Peyer's patch (tissue), 4 donors: Measurements from ENCODE around the gene CEP350. TPM values are rescaled to one million over a fixed set of nuclear protein-coding genes. Genes with fewer than 3 reads are reported as not detected.

Source experiments
- DNase-seq, 3 donors: peaks; one replicate each; pipeline ENCODE4 v3.0.0-alpha.2; 2017 to 2019
- H3K27ac ChIP-seq, 4 donors: fragments of 200-600 bp; sonication (generic); one replicate each; pipeline ENCODE4 v1.5.1; 2016 to 2019
- H3K27me3 ChIP-seq, 2 donors: fragments of 200-600 bp; sonication (generic); one replicate each; pipeline ENCODE4 v1.5.1; 2019
- H3K36me3 ChIP-seq, 3 donors: fragments of 200-600 bp; sonication (generic); one replicate each; pipeline ENCODE4 v1.5.1; 2016 to 2019
- H3K4me1 ChIP-seq, 4 donors: fragments of 200-600 bp; sonication (generic); one replicate each; pipeline ENCODE4 v1.5.1; 2016 to 2019
- H3K4me3 ChIP-seq, 4 donors: fragments of 200-600 bp; sonication (generic); 1 replicate in 3 of 4; 2 replicates in 1 of 4; pipeline ENCODE4 v1.5.1; 2016 to 2019; ENCODE audit warnings: mild to moderate bottlenecking in 1 of 4
- H3K9me3 ChIP-seq, 4 donors: fragments of 200-600 bp; sonication (generic); one replicate each; pipeline ENCODE4 v1.5.1; 2016 to 2019; ENCODE audit warnings: mild to moderate bottlenecking in 1 of 4
- CTCF ChIP-seq, 6 experiments: fragments of 450-650 bp in 4 of 6; fragments of 200-600 bp in 2 of 6; sonication (generic) in 1 of 6; IDR thresholded peaks; one replicate each; pipeline ENCODE4 v1.5.1; 2017 to 2019; ENCODE audit warnings: antibody characterized with exemption in 6 of 6, mild to moderate bottlenecking in 3 of 6, moderate library complexity in 1 of 6
- POLR2A ChIP-seq, 2 donors: fragments of 450-650 bp; IDR thresholded peaks; one replicate each; pipeline ENCODE4 v1.5.1; 2017; ENCODE audit warnings: antibody characterized with exemption in 2 of 2, mild to moderate bottlenecking in 2 of 2, moderate library complexity in 2 of 2
- total RNA-seq, 4 donors: library from RNA; depleted of rRNA; stranded (reverse); fragments of >200 nt; gene quantifications; one replicate each; pipeline ENCODE4 v1.1.0, GENCODE V29; 2016

The CEP350 gene
- total RNA-seq, 4 donors from 2014 or later, result 86.0 to 196 (median 87.8) TPM

GRCh38 chr1:179971563-179972496 lies 17.2 kb downstream of the CEP350 start:
- TF ChIP-seq POLR2A (IDR thresholded peaks at IDR 0.05) (no peak), CTCF (IDR thresholded peaks at IDR 0.05) (no peak)
- DNase-seq, result no peak
- Histone ChIP-seq H3K36me3 (no peaks in the 10 kb centered on the region), H3K4me3 (no peak overlapping the region), H3K4me1 (peaks cover 0 to 10% (median 2%) of the 10 kb centered on the region in 4 donors), H3K9me3 (no peaks in the 10 kb centered on the region), H3K27me3 (no peaks in the 10 kb centered on the region), H3K27ac (no peak overlapping the region)

GRCh38 chr1:179973198-179974110 lies 18.8 kb downstream of the CEP350 start:
- H3K4me1 ChIP-seq, result peaks cover 0 to 15% (median 2%) of the 10 kb centered on the region in 4 donors
- TF ChIP-seq CTCF (IDR thresholded peaks at IDR 0.05) (no peak), POLR2A (IDR thresholded peaks at IDR 0.05) (no peak)

GRCh38 chr1:179976970-179977651 lies 22.5 kb downstream of the CEP350 start:
- no peak for DNase-seq
- Histone ChIP-seq H3K4me1 (peaks cover 0 to 5% (median 0%) of the 10 kb centered on the region in 4 donors), H3K27me3 (no peaks in the 10 kb centered on the region), H3K27ac (peak overlapping the region in 1 of 4 donors; percentile 40), H3K36me3 (no peaks in the 10 kb centered on the region), H3K4me3 (no peak overlapping the region), H3K9me3 (no peaks in the 10 kb centered on the region)
- TF ChIP-seq POLR2A (IDR thresholded peaks at IDR 0.05), result no peak
- TF ChIP-seq CTCF (IDR thresholded peaks at IDR 0.05), result no peak

More at GRCh38 chr1:179973198-179974110, 18.8 kb downstream of the CEP350 start:
- Histone ChIP-seq H3K27ac (no peak overlapping the region), H3K4me3 (no peak overlapping the region), H3K9me3 (no peaks in the 10 kb centered on the region), H3K27me3 (no peaks in the 10 kb centered on the region), H3K36me3 (no peaks in the 10 kb centered on the region)
- DNase-seq, result no peak

- H3K27me3 ChIP-seq, result no peaks in the 10 kb centered on the region
- H3K9me3 ChIP-seq, result no peaks in the 10 kb centered on the region
- no peak for TF ChIP-seq CTCF (IDR thresholded peaks at IDR 0.05)
- TF ChIP-seq POLR2A (IDR thresholded peaks at IDR 0.05), result no peak
- DNase-seq, result no peak
- no peaks in the 10 kb centered on the region for H3K36me3 ChIP-seq
- peaks cover 0 to 5% (median 0%) of the 10 kb centered on the region in 4 donors for H3K4me1 ChIP-seq
- H3K4me3 ChIP-seq, result no peak overlapping the region
- no peak overlapping the region for H3K27ac ChIP-seq
Measured at GRCh38 chr1:179978199-179979079, 23.8 kb downstream of the CEP350 start.
